Mesothelial cell of epicardium (in vitro differentiated cells): ENCODE measurements around the gene ASL. TPM values are rescaled to one million over a fixed set of nuclear protein-coding genes. Genes with fewer than 3 reads are reported as not detected.
"Not testable (repeated sequence)": the region's sequence is repeated elsewhere in the genome, so short reads cannot be mapped to it uniquely, and the experiment has no call there.

Experiments
- DNase-seq, 2 experiments: peaks; one replicate each; pipeline ENCODE4 v3.0.0; 2021; ENCODE audit warnings: low spot score in 2 of 2; ENCODE audit not compliant: unreplicated experiment in 2 of 2
- H3K27ac Mint-ChIP-seq: 2 replicates; pipeline ENCODE4 v1.8.0; 2021; ENCODE audit warnings: mixed read lengths
- H3K27me3 Mint-ChIP-seq: 2 replicates; pipeline ENCODE4 v1.8.0; 2021; ENCODE audit warnings: low read depth, mixed read lengths
- H3K36me3 Mint-ChIP-seq: 2 replicates; pipeline ENCODE4 v1.8.0; 2021; ENCODE audit warnings: mixed read lengths
- H3K4me1 Mint-ChIP-seq: 2 replicates; pipeline ENCODE4 v1.8.0; 2021; ENCODE audit warnings: mixed read lengths
- H3K4me3 Mint-ChIP-seq: 2 replicates; pipeline ENCODE4 v1.8.0; 2021; ENCODE audit warnings: mild to moderate bottlenecking, moderate library complexity, mixed read lengths
- H3K9me3 Mint-ChIP-seq: 2 replicates; pipeline ENCODE4 v1.8.0; 2021; ENCODE audit warnings: mixed read lengths
- total RNA-seq: library from RNA; stranded (reverse); gene quantifications from 3 replicates; pipeline ENCODE4 v1.2.1, GENCODE V29; 2021
- TF ChIP-seq, protein P1 (sequence below): fragments of 200-600 bp; sonication (generic); IDR thresholded peaks from one replicate; pipeline ENCODE4 v1.5.0; 2021; ENCODE audit warnings: antibody characterized with exemption; ENCODE audit not compliant: unreplicated experiment

Gene ASL
- total RNA-seq, 1 donor from 2014 or later, result 11.3 TPM

DNA sequence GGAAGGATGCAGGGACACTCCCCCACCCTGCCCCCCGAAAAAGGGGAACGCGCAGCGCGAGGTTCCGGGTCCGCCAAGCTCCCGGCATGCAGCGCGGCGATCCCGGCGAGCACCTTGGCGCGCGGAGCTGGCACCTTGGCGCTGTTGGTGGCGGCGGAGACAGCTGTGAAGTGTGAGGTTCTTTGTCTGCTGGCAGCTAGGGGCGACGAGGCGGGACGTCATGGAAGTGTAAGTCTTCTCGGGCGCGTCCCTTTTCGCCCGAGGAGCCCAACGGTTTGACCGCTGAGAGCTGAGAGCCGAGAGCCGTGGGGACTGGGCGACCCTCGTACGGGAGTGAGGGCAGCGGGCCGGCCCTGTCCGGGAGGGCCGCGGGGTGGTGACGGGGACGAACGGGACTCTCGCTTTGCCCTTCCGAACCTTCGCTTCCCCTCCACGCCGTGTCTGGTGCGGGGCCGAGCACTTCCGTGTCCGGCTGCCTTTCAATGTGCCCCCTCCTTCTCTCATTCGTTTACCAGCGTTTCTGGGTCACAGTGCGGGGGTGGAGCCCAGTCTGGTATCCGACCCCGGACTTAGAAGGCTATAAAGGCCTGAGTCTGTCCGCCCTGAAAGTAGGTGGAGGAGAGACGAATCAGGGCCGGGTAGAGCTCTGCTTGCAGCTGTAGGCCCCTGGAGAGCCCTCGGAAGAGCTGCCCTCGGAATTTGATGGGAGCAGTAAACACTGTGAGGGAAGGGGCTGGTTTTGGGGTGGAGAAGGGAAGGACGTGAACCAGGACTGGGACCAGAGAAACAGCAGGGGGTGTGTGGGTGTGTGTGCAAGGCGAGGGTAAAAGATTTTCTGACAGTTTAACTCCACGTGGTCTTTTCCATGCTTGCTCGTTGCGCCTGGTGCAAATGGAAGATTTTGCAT lies 39.4 kb downstream of the ASL start, which contains the start of gene CRCP:
TSS of gene CRCP (plus strand) at position 105 of the 907 bp plus-strand sequence. CDS start at position 221, 116 bp downstream.
- Mint-ChIP-seq H3K9me3 (no peaks in the 10 kb centered on the region), H3K27me3 (no peaks in the 10 kb centered on the region), H3K27ac (peak within 1 kb of the TSS; percentile 94), H3K4me3 (peak within 1 kb of the TSS; percentile 87), H3K36me3 (no peaks in the 10 kb centered on the region), H3K4me1 (peaks cover 23% of the 10 kb centered on the region)
- peak; percentile 59 to 81 for DNase-seq
- TF ChIP-seq, protein P1, sequence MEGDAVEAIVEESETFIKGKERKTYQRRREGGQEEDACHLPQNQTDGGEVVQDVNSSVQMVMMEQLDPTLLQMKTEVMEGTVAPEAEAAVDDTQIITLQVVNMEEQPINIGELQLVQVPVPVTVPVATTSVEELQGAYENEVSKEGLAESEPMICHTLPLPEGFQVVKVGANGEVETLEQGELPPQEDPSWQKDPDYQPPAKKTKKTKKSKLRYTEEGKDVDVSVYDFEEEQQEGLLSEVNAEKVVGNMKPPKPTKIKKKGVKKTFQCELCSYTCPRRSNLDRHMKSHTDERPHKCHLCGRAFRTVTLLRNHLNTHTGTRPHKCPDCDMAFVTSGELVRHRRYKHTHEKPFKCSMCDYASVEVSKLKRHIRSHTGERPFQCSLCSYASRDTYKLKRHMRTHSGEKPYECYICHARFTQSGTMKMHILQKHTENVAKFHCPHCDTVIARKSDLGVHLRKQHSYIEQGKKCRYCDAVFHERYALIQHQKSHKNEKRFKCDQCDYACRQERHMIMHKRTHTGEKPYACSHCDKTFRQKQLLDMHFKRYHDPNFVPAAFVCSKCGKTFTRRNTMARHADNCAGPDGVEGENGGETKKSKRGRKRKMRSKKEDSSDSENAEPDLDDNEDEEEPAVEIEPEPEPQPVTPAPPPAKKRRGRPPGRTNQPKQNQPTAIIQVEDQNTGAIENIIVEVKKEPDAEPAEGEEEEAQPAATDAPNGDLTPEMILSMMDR, result no peak

DNA sequence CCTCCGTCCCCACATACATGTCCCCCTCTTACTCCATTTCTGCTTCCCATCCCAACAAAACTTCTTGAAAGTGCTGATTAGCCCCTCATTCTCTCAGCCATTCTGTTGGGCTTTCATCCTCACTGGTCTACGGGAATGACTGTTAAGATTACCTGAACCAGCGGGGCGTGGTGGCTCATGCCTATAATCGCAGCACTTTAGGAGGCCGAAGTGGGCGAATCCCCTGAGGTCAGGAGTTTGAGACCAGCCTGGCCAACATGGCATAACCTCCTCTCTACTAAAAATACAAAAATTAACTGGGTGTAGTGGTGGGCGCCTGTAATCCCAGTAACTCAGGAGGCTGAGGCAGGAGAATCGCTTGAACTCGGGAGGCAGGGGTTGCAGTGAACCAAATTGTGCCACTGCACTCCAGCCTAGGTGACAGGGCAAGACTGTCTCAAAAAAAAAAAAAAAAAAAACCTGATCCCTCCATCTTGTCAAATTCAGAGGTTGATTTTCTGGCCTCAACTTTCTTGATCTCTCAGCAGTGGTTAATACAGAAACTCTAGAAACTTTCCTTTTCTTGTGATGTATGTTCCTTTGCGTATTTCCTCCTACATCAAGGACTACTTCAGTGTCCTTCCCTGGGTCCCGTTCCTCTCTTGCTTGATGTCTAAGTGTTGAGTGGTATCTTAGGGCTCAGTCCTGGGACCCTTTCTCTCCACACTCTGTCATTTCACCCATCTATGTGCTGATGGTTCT lies 41.2 kb downstream of the ASL start:
- not testable (repeated sequence) for DNase-seq, H3K9me3 Mint-ChIP-seq, H3K36me3 Mint-ChIP-seq, H3K27me3 Mint-ChIP-seq
- Mint-ChIP-seq H3K27ac (peak overlapping the region; percentile 1), H3K4me1 (peaks cover 23% of the 10 kb centered on the region), H3K4me3 (peak overlapping the region; percentile 28)

DNA sequence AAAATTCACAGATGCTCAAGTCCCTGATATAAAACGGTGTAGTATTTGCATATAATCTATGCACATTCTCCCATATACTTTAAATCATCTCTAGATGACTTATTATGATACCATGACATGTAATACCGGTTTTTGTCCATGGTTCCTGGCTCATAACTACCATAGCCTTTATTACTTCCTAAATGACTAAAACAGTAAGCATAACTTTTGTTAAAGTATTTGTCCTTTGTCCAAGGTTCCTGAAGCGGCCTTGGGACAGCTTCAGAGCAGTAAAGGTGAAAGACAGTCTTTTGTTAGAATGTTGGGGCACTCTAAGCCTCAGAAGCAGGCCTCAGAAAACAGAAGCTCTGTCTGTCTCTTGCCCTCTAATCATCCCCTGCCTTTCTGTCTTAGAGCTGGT lies 43.0 kb downstream of the ASL start:
- H3K27me3 Mint-ChIP-seq, result no peaks in the 10 kb centered on the region
- peaks cover 23% of the 10 kb centered on the region for H3K4me1 Mint-ChIP-seq
- no peaks in the 10 kb centered on the region for H3K9me3 Mint-ChIP-seq
- TF ChIP-seq, protein P1, result no peak
- H3K36me3 Mint-ChIP-seq, result no peaks in the 10 kb centered on the region
- H3K27ac Mint-ChIP-seq, result no peak overlapping the region
- DNase-seq, result no peak
- no peak overlapping the region for H3K4me3 Mint-ChIP-seq

DNA sequence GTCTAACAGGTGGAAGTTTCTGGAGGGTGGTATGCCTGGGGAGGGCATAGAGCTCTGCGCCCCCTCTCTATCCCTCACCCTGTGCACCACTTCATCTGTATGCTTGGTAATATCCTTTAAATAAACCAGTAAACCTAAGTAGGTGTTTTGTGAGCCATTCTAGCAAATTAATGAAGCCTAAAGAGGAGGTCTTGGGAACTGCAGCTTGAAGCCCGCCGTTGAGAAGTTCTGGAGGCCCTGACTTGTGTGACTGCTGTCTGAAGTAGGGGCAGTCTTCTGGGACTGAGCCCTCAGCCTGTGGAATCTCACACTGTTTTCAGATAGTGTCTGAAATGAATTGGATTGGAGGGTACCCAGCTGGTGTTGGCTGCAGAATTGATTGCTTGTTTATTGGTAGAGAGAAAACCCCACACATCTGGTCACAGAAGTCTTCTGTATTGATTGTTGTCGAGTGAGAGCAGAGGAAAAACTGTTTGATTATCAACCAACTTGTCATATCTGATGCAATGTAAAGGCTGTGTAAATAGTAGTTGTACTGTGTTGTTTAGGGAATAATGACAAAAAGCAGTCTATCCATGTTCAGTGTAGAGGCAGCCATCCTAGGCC lies 43.7 kb downstream of the ASL start:
- H3K4me1 Mint-ChIP-seq, result peaks cover 23% of the 10 kb centered on the region
- DNase-seq, result no peak
- H3K36me3 Mint-ChIP-seq, result no peaks in the 10 kb centered on the region
- no peaks in the 10 kb centered on the region for H3K9me3 Mint-ChIP-seq
- H3K4me3 Mint-ChIP-seq, result no peak overlapping the region
- TF ChIP-seq, protein P1, result no peak
- H3K27me3 Mint-ChIP-seq, result no peaks in the 10 kb centered on the region
- H3K27ac Mint-ChIP-seq, result no peak overlapping the region

DNA sequence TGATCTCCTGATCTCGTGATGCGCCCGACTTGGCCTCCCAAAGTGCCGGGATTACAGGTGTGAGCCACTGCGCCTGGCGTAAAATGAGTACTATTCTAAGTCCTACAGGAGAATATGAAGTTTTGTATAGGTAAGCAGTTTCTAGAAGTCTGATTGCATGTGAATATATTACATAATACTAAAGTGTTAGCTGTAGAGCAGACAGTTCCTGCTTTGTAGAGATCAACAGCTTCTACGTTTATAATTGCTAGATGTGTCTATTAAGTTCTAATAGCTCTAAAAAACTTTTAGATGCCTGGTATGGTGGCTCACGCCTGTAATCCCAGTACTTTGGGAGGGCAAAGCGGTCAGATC lies 47.5 kb downstream of the ASL start:
- Mint-ChIP-seq H3K27ac (no peak overlapping the region), H3K4me3 (no peak overlapping the region), H3K9me3 (no peaks in the 10 kb centered on the region), H3K36me3 (no peaks in the 10 kb centered on the region), H3K4me1 (peaks cover 14% of the 10 kb centered on the region), H3K27me3 (no peaks in the 10 kb centered on the region)
- TF ChIP-seq, protein P1, result no peak
- no peak for DNase-seq

DNA sequence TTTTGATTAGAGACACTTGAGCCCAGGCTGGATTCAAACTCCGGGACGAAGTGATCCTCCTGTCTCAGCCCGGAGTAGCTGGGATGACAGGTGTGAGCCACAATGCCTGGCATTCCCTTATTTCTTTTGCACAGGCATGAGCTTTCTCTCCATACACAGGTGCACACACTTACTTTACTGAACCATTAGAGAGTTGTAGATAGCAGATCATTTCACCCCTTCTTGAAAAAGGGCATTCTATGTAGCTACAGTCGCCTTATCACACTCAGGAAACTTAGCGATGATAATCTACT lies 48.9 kb downstream of the ASL start:
- not testable (repeated sequence) for H3K4me3 Mint-ChIP-seq, DNase-seq, H3K27me3 Mint-ChIP-seq, H3K9me3 Mint-ChIP-seq, H3K36me3 Mint-ChIP-seq
- Mint-ChIP-seq H3K27ac (peak overlapping the region; percentile 83), H3K4me1 (peaks cover 14% of the 10 kb centered on the region)
